Peyer's patch (tissue), 4 donors: ENCODE measurements around the gene PDPN.
"Not testable (repeated sequence)": the region's sequence is repeated elsewhere in the genome, so short reads cannot be mapped to it uniquely, and the experiment has no call there.

Experiments
- CTCF ChIP-seq, 6 experiments: fragments of 450-650 bp in 4 of 6; fragments of 200-600 bp in 2 of 6; sonication (generic) in 1 of 6; IDR thresholded peaks; one replicate each; pipeline ENCODE4 v1.5.1; 2017 to 2019; ENCODE audit warnings: antibody characterized with exemption in 6 of 6, mild to moderate bottlenecking in 3 of 6, moderate library complexity in 1 of 6
- POLR2A ChIP-seq, 2 donors: fragments of 450-650 bp; IDR thresholded peaks; one replicate each; pipeline ENCODE4 v1.5.1; 2017; ENCODE audit warnings: antibody characterized with exemption in 2 of 2, mild to moderate bottlenecking in 2 of 2, moderate library complexity in 2 of 2

- not testable (repeated sequence) for TF ChIP-seq CTCF, POLR2A (IDR thresholded peaks at IDR 0.05)
Measured at GRCh38 chr1:13570435-13570834, 13.2 kb upstream of the PDPN start.
